ENCODE results near the gene DNAH11. TPM values are rescaled to one million over a fixed set of nuclear protein-coding genes. Genes with fewer than 3 reads are reported as not detected.

The DNAH11 gene
- total and polyA plus RNA-seq, 8 donors: 0.86 to 7.6 (median 3.5) TPM

GRCh38 chr7:21718391-21718790, 175.6 kb downstream of the DNAH11 start:
- no peak for TF ChIP-seq CTCF (IDR thresholded peaks at IDR 0.05)
- Histone ChIP-seq H3K36me3 (no peaks in the 10 kb centered on the region), H3K4me3 (no peak overlapping the region), H3K27me3 (no peaks in the 10 kb centered on the region), H3K4me1 (no peaks in the 10 kb centered on the region), H3K27ac (no peak overlapping the region), H3K9me3 (no peaks in the 10 kb centered on the region)
- peak in 2 of 4 donors; percentile 68 to 74 for DNase-seq
- ATAC-seq: no peak
- intact Hi-C loops (cut with DNase I): no loop called here

GRCh38 chr7:21719846-21720245, 177.0 kb downstream of the DNAH11 start:
- DNase-seq: no peak
- Histone ChIP-seq H3K9me3 (no peaks in the 10 kb centered on the region), H3K27me3 (no peaks in the 10 kb centered on the region), H3K27ac (no peak overlapping the region), H3K36me3 (no peaks in the 10 kb centered on the region), H3K4me3 (no peak overlapping the region), H3K4me1 (no peaks in the 10 kb centered on the region)
- intact Hi-C loops (cut with DNase I): no loop called here
- no peak for TF ChIP-seq CTCF (IDR thresholded peaks at IDR 0.05)
- no peak for ATAC-seq

GRCh38 chr7:21722371-21722770, 179.5 kb downstream of the DNAH11 start:
- no peaks in the 10 kb centered on the region for H3K4me1 ChIP-seq
- H3K27me3 ChIP-seq: no peaks in the 10 kb centered on the region
- peak in 1 of 2 donors; percentile 18 for TF ChIP-seq CTCF (IDR thresholded peaks at IDR 0.05)
- no peaks in the 10 kb centered on the region for H3K36me3 ChIP-seq
- intact Hi-C loops (cut with DNase I): no loop called here
- no peak for ATAC-seq
- H3K27ac ChIP-seq: no peak overlapping the region
- H3K9me3 ChIP-seq: no peaks in the 10 kb centered on the region
- DNase-seq: no peak
- H3K4me3 ChIP-seq: no peak overlapping the region

- no peak for DNase-seq
- no peak for TF ChIP-seq CTCF (IDR thresholded peaks at IDR 0.05)
- no peak for ATAC-seq
- no peak overlapping the region for H3K4me3 ChIP-seq
- no peaks in the 10 kb centered on the region for H3K36me3 ChIP-seq
- H3K27me3 ChIP-seq: no peaks in the 10 kb centered on the region
- H3K27ac ChIP-seq: no peak overlapping the region
- no peaks in the 10 kb centered on the region for H3K9me3 ChIP-seq
- intact Hi-C loops (cut with DNase I): no loop called here
- H3K4me1 ChIP-seq: no peaks in the 10 kb centered on the region
These were observed 181.7 kb downstream of the DNAH11 start for GRCh38 chr7:21724562-21724961.

GRCh38 chr7:21730399-21730798, 187.6 kb downstream of the DNAH11 start:
- ATAC-seq: no peak
- TF ChIP-seq CTCF (IDR thresholded peaks at IDR 0.05): no peak
- Histone ChIP-seq H3K4me1 (no peaks in the 10 kb centered on the region), H3K27ac (no peak overlapping the region), H3K36me3 (no peaks in the 10 kb centered on the region), H3K27me3 (no peaks in the 10 kb centered on the region), H3K4me3 (no peak overlapping the region), H3K9me3 (no peaks in the 10 kb centered on the region)
- intact Hi-C loops (cut with DNase I): no loop called here
- no peak for DNase-seq

Data from left lung (tissue), 10 donors.